ENCODE results near the gene MID1. TPM values are rescaled to one million over a fixed set of nuclear protein-coding genes. Genes with fewer than 3 reads are reported as not detected.

The MID1 gene
- total RNA-seq, 2 donors from 2014 or later, result 14.6 to 26.1 TPM

GRCh38 chrX:10479508-10479907 is 140.9 kb downstream of the MID1 start:
- no peak overlapping the region for H3K27ac ChIP-seq

DNA sequence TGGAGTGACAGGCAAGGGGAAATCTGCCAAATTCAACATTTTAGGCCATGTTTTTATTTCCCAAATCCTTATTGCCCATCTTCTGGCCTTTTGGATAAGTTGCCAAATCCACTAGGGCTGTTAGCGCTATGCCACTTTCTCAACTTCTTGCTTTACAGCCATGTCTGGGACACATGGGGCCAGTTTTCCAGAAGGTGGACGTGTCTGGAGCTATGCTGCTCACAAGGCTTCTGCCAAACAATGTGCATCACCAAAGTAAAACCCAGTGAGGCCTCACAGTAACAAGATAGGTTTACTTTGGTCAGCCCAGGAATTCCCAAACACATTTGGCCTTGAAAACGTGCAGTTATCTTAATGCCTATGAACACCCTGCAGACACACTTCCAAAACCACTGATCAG is 142.9 kb downstream of the MID1 start:
- Histone ChIP-seq H3K9me3 (no peaks in the 10 kb centered on the region), H3K27me3 (replicated peaks; ENCODE audit: insufficient read depth) (no peaks in the 10 kb centered on the region), H3K27ac (no peak overlapping the region), H3K4me1 (replicated peaks) (no peaks in the 10 kb centered on the region), H3K36me3 (no peaks in the 10 kb centered on the region), H3K4me3 (no peak overlapping the region)
- TF ChIP-seq, protein P1, sequence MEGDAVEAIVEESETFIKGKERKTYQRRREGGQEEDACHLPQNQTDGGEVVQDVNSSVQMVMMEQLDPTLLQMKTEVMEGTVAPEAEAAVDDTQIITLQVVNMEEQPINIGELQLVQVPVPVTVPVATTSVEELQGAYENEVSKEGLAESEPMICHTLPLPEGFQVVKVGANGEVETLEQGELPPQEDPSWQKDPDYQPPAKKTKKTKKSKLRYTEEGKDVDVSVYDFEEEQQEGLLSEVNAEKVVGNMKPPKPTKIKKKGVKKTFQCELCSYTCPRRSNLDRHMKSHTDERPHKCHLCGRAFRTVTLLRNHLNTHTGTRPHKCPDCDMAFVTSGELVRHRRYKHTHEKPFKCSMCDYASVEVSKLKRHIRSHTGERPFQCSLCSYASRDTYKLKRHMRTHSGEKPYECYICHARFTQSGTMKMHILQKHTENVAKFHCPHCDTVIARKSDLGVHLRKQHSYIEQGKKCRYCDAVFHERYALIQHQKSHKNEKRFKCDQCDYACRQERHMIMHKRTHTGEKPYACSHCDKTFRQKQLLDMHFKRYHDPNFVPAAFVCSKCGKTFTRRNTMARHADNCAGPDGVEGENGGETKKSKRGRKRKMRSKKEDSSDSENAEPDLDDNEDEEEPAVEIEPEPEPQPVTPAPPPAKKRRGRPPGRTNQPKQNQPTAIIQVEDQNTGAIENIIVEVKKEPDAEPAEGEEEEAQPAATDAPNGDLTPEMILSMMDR (IDR thresholded peaks at IDR 0.05), result no peak
- TF ChIP-seq POLR2AphosphoS5 (IDR thresholded peaks at IDR 0.05), result no peak
- TF ChIP-seq POLR2A (IDR thresholded peaks at IDR 0.05), result no peak
- intact Hi-C loops (cut with DNase I), result no loop called here
- no peak for DNase-seq (ENCODE audit: low spot score)
- 40% methylated on average over 1 of the region's 3 CpGs for WGBS

More at GRCh38 chrX:10479508-10479907, 140.9 kb downstream of the MID1 start:
- H3K4me1 ChIP-seq (replicated peaks), result no peaks in the 10 kb centered on the region
- DNase-seq (ENCODE audit: low spot score), result no peak
- no peak overlapping the region for H3K4me3 ChIP-seq
- WGBS, result 90% methylated on average over 3 of the region's 3 CpGs
- H3K27me3 ChIP-seq (replicated peaks; ENCODE audit: insufficient read depth), result no peaks in the 10 kb centered on the region
- no peaks in the 10 kb centered on the region for H3K36me3 ChIP-seq
- TF ChIP-seq, protein P1 (IDR thresholded peaks at IDR 0.05), result no peak
- no peak for TF ChIP-seq POLR2A (IDR thresholded peaks at IDR 0.05)
- no peak for TF ChIP-seq POLR2AphosphoS5 (IDR thresholded peaks at IDR 0.05)
- no peaks in the 10 kb centered on the region for H3K9me3 ChIP-seq
- intact Hi-C loops (cut with DNase I), result no loop called here

DNA sequence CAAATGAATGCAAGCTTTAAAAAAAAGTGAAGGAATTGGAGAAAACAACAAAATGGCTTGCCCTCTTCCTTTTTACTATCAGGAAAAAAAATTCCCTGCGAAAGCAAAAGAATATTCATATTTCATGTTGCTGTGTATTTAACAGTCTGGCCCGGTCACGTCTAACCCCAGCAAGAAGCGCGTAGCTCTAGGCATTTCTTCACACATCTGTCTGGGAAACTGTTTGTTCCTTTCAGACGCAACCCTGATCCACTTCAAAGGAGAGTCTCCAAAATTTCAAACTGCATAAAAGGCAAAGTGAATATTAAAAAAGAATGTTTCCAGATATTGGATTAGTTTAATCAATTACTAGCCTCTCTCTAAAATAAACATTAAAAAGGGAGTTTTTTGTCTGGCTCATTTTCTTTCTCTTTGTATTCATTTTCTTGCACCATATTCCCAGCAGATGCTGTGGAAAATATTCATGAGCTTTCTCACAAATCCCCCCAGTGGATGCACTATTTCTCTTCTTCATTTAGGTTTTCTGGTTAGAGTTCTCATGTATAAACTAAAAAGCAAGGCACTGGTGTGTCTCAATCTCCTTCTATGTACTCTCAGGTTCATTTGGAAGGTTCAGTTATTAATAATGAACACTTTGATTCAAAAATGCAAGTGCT is 145.3 kb downstream of the MID1 start:
- no peak for TF ChIP-seq POLR2A (IDR thresholded peaks at IDR 0.05)
- TF ChIP-seq, protein P1 (IDR thresholded peaks at IDR 0.05), result no peak
- TF ChIP-seq POLR2AphosphoS5 (IDR thresholded peaks at IDR 0.05), result no peak
- DNase-seq (ENCODE audit: low spot score), result no peak
- intact Hi-C loops (cut with DNase I), result no loop called here

GRCh38 chrX:10474510-10474909 is 145.9 kb downstream of the MID1 start:
- TF ChIP-seq POLR2A (IDR thresholded peaks at IDR 0.05) (no peak), POLR2AphosphoS5 (IDR thresholded peaks at IDR 0.05) (no peak)
- TF ChIP-seq, protein P1 (IDR thresholded peaks at IDR 0.05), result no peak
- Histone ChIP-seq H3K27ac (no peak overlapping the region), H3K4me3 (no peak overlapping the region), H3K4me1 (replicated peaks) (no peaks in the 10 kb centered on the region), H3K27me3 (replicated peaks; ENCODE audit: insufficient read depth) (no peaks in the 10 kb centered on the region), H3K9me3 (no peaks in the 10 kb centered on the region), H3K36me3 (no peaks in the 10 kb centered on the region)
- intact Hi-C loops (cut with DNase I), result no loop called here
- 58% methylated on average over 1 of the region's 1 CpG for WGBS
- no peak for DNase-seq (ENCODE audit: low spot score)

More for the DNA sequence above, 145.3 kb downstream of the MID1 start:
- H3K4me3 ChIP-seq, result no peak overlapping the region
- 60% methylated on average over 6 of the region's 6 CpGs for WGBS
- H3K4me1 ChIP-seq (replicated peaks), result no peaks in the 10 kb centered on the region
- H3K9me3 ChIP-seq, result no peaks in the 10 kb centered on the region
- H3K36me3 ChIP-seq, result no peaks in the 10 kb centered on the region
- H3K27ac ChIP-seq, result no peak overlapping the region
- no peaks in the 10 kb centered on the region for H3K27me3 ChIP-seq (replicated peaks; ENCODE audit: insufficient read depth)

DNA sequence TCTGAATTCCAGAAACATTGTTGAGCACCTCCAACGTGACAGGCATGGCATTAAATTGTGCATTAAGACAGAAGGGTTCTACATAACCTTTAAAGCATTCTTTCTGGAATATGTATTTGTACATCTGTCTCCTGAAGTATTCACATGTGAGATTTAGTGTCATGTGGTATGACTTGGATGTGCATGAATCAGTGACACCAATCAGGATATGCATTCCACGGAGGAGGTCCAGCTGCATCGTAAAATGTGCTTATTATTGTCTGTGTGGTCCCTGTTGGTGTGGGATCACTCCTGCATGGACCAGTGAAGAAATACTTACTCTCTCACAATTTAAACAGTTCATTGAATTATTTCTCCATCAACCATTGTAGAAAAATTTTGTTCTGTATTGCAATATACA is 149.0 kb downstream of the MID1 start:
- H3K27ac ChIP-seq, result no peak overlapping the region
- H3K27me3 ChIP-seq (replicated peaks; ENCODE audit: insufficient read depth), result no peaks in the 10 kb centered on the region
- intact Hi-C loops (cut with DNase I), result no loop called here
- no peak for DNase-seq (ENCODE audit: low spot score)
- WGBS, result 70% methylated on average over 3 of the region's 3 CpGs
- no peaks in the 10 kb centered on the region for H3K4me1 ChIP-seq (replicated peaks)
- no peaks in the 10 kb centered on the region for H3K9me3 ChIP-seq
- no peaks in the 10 kb centered on the region for H3K36me3 ChIP-seq
- TF ChIP-seq POLR2AphosphoS5 (IDR thresholded peaks at IDR 0.05) (no peak), POLR2A (IDR thresholded peaks at IDR 0.05) (no peak)
- TF ChIP-seq, protein P1 (IDR thresholded peaks at IDR 0.05), result no peak
- H3K4me3 ChIP-seq, result no peak overlapping the region

Measured in prostate gland (tissue), 2 donors.